ENCODE data around the gene TENM4.

DNA sequence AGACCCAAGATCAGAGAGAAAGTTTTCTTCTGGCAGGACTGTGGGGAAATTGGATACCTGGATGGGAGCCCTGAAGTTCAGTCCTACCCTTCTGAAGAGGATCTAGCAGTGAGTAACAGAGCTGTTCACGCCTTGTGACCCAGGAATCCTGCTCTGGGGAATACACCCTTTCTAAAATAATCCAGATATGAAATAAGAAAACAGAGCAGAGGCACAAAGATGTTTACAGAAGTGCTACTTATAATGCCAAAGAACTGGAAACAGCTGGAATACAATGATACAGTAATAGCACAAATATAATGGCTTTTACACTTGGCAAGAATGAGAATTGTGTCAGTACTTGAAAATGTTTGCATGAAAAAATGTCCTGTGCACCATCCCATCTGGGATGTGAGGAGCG is 562.2 kb downstream of the TENM4 start:
- TF ChIP-seq, protein P1, sequence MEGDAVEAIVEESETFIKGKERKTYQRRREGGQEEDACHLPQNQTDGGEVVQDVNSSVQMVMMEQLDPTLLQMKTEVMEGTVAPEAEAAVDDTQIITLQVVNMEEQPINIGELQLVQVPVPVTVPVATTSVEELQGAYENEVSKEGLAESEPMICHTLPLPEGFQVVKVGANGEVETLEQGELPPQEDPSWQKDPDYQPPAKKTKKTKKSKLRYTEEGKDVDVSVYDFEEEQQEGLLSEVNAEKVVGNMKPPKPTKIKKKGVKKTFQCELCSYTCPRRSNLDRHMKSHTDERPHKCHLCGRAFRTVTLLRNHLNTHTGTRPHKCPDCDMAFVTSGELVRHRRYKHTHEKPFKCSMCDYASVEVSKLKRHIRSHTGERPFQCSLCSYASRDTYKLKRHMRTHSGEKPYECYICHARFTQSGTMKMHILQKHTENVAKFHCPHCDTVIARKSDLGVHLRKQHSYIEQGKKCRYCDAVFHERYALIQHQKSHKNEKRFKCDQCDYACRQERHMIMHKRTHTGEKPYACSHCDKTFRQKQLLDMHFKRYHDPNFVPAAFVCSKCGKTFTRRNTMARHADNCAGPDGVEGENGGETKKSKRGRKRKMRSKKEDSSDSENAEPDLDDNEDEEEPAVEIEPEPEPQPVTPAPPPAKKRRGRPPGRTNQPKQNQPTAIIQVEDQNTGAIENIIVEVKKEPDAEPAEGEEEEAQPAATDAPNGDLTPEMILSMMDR (IDR thresholded peaks at IDR 0.05; ENCODE audit: poor library complexity, severe bottlenecking), result no peak
- TF ChIP-seq, protein P2, sequence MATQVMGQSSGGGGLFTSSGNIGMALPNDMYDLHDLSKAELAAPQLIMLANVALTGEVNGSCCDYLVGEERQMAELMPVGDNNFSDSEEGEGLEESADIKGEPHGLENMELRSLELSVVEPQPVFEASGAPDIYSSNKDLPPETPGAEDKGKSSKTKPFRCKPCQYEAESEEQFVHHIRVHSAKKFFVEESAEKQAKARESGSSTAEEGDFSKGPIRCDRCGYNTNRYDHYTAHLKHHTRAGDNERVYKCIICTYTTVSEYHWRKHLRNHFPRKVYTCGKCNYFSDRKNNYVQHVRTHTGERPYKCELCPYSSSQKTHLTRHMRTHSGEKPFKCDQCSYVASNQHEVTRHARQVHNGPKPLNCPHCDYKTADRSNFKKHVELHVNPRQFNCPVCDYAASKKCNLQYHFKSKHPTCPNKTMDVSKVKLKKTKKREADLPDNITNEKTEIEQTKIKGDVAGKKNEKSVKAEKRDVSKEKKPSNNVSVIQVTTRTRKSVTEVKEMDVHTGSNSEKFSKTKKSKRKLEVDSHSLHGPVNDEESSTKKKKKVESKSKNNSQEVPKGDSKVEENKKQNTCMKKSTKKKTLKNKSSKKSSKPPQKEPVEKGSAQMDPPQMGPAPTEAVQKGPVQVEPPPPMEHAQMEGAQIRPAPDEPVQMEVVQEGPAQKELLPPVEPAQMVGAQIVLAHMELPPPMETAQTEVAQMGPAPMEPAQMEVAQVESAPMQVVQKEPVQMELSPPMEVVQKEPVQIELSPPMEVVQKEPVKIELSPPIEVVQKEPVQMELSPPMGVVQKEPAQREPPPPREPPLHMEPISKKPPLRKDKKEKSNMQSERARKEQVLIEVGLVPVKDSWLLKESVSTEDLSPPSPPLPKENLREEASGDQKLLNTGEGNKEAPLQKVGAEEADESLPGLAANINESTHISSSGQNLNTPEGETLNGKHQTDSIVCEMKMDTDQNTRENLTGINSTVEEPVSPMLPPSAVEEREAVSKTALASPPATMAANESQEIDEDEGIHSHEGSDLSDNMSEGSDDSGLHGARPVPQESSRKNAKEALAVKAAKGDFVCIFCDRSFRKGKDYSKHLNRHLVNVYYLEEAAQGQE (IDR thresholded peaks at IDR 0.05; ENCODE audit: borderline replicate concordance), result no peak
- TF ChIP-seq RAD21 (conservative IDR thresholded peaks at IDR 0.05) (no peak), POLR2AphosphoS5 (IDR thresholded peaks at IDR 0.05) (no peak), EP300 (conservative IDR thresholded peaks at IDR 0.05; ENCODE audit: poor library complexity, severe bottlenecking) (no peak), SMC3 (conservative IDR thresholded peaks at IDR 0.05; ENCODE audit: poor library complexity) (no peak)
